ENCODE results near the gene TICRR.

The TICRR gene

GRCh38 chr15:89671687-89672086 lies 96.4 kb downstream of the TICRR start:
- DNase-seq (ENCODE audit: low read depth in 2 of 2) = no peak
- no peak for TF ChIP-seq CTCF (IDR thresholded peaks at IDR 0.05; ENCODE audit: low read depth, low read length)
- no peak overlapping the region for H3K4me3 ChIP-seq (replicated peaks in 1 of 2; ENCODE audit: low read depth in 2 of 2, low read length in 2 of 2)

- H3K4me3 ChIP-seq (replicated peaks in 1 of 2; ENCODE audit: low read depth in 2 of 2, low read length in 2 of 2) = no peak overlapping the region
- peak; percentile 48 to 77 for DNase-seq (ENCODE audit: low read depth in 2 of 2)
- TF ChIP-seq CTCF (IDR thresholded peaks at IDR 0.05; ENCODE audit: low read depth, low read length) = no peak
Measured at GRCh38 chr15:89672221-89673164, 97.2 kb downstream of the TICRR start.

GRCh38 chr15:89673165-89673512 lies 97.9 kb downstream of the TICRR start:
- peak; percentile 50 for TF ChIP-seq CTCF (IDR thresholded peaks at IDR 0.05; ENCODE audit: low read depth, low read length)
- no peak overlapping the region for H3K4me3 ChIP-seq (replicated peaks in 1 of 2; ENCODE audit: low read depth in 2 of 2, low read length in 2 of 2)
- DNase-seq (ENCODE audit: low read depth in 2 of 2) = peak; percentile 24 to 36

- no peak for DNase-seq (ENCODE audit: low read depth in 2 of 2)
- no peak for TF ChIP-seq CTCF (IDR thresholded peaks at IDR 0.05; ENCODE audit: low read depth, low read length)
- no peak overlapping the region for H3K4me3 ChIP-seq (replicated peaks in 1 of 2; ENCODE audit: low read depth in 2 of 2, low read length in 2 of 2)
Measured at GRCh38 chr15:89674526-89674925, 99.3 kb downstream of the TICRR start.

GRCh38 chr15:89675606-89676005 lies 100.3 kb downstream of the TICRR start:
- no peak for TF ChIP-seq CTCF (IDR thresholded peaks at IDR 0.05; ENCODE audit: low read depth, low read length)
- no peak overlapping the region for H3K4me3 ChIP-seq (replicated peaks in 1 of 2; ENCODE audit: low read depth in 2 of 2, low read length in 2 of 2)
- DNase-seq (ENCODE audit: low read depth in 2 of 2) = no peak

- DNase-seq (ENCODE audit: low read depth in 2 of 2) = no peak
- H3K4me3 ChIP-seq (replicated peaks in 1 of 2; ENCODE audit: low read depth in 2 of 2, low read length in 2 of 2) = no peak overlapping the region
- no peak for TF ChIP-seq CTCF (IDR thresholded peaks at IDR 0.05; ENCODE audit: low read depth, low read length)
Measured at GRCh38 chr15:89677381-89677780, 102.1 kb downstream of the TICRR start.
